Measurements from ENCODE around the gene JDP2. TPM values are rescaled to one million over a fixed set of nuclear protein-coding genes. Genes with fewer than 3 reads are reported as not detected.

JDP2 gene
- total and polyA plus RNA-seq, 7 donors = 11.0 to 73.2 (median 37.2) TPM

DNA sequence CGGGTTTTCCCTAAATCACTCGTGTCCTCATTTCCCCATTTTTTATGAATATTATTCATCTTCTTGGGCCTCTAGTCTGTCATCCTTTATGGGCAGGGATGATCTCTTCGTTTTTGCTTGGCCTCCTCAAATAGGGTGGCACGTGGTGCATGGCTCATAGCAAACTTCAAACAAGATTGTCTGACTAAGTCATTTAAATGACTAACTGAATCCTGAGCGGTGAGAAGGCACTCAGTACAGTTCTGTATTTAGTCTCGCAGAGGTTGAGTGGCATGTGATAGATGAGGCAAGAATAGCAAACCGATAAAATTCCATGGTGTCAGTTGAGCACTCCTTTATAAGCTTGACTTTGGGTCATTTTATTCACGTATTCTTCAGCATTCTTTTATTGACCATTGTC, 5.7 kb upstream of the JDP2 start:
- intact Hi-C loops (cut with DNase I) = no loop called here
- no peak for DNase-seq
- 86 to 89% (median 87%) methylated on average over 8 of the region's 8 CpGs for WGBS, 3 donors
- TF ChIP-seq, protein P1, sequence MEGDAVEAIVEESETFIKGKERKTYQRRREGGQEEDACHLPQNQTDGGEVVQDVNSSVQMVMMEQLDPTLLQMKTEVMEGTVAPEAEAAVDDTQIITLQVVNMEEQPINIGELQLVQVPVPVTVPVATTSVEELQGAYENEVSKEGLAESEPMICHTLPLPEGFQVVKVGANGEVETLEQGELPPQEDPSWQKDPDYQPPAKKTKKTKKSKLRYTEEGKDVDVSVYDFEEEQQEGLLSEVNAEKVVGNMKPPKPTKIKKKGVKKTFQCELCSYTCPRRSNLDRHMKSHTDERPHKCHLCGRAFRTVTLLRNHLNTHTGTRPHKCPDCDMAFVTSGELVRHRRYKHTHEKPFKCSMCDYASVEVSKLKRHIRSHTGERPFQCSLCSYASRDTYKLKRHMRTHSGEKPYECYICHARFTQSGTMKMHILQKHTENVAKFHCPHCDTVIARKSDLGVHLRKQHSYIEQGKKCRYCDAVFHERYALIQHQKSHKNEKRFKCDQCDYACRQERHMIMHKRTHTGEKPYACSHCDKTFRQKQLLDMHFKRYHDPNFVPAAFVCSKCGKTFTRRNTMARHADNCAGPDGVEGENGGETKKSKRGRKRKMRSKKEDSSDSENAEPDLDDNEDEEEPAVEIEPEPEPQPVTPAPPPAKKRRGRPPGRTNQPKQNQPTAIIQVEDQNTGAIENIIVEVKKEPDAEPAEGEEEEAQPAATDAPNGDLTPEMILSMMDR (IDR thresholded peaks at IDR 0.05) = no peak
- no peak overlapping the region for H3K4me3 ChIP-seq
- H3K36me3 ChIP-seq (ENCODE audit: insufficient read depth in 1 of 2, low read depth in 1 of 2) = no peaks in the 10 kb centered on the region
- no peaks in the 10 kb centered on the region for H3K27me3 ChIP-seq (ENCODE audit: insufficient read depth in 3 of 3, low read length in 2 of 3)
- peaks cover 14% of the 10 kb centered on the region for H3K4me1 ChIP-seq
- H3K9me3 ChIP-seq = no peaks in the 10 kb centered on the region
- peak in 2 of 4 donors; percentile 45 to 61 for ATAC-seq
- no peak overlapping the region for H3K27ac ChIP-seq

DNA sequence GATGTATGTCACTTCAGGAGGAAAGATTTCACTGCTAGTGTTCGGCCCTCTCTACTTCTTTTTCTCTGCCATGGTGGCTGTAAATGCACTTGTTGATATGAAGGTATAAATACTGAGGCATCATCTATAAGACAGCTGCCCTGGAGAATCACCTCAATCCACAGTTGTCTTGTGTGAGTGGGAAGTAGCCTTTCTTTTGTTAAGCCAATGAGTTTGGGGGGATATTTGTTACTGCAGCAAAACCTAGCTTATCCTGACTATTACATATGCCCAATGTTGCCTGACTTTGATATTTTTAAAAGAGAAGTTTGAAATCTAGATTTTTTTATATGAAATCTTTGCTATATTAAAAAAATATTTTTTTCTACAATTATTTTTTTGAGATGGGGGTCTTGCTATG, 3.3 kb upstream of the JDP2 start:
- WGBS, 3 donors = 93 to 100% (median 100%) methylated on average over 1 of the region's 1 CpG
- intact Hi-C loops (cut with DNase I) = no loop called here
- TF ChIP-seq, protein P1 (IDR thresholded peaks at IDR 0.05) = no peak
- ATAC-seq (no peak), DNase-seq (no peak)
- peaks cover 22% of the 10 kb centered on the region for H3K4me1 ChIP-seq
- H3K27ac ChIP-seq = no peak overlapping the region
- no peaks in the 10 kb centered on the region for H3K9me3 ChIP-seq
- H3K36me3 ChIP-seq (ENCODE audit: insufficient read depth in 1 of 2, low read depth in 1 of 2) = no peaks in the 10 kb centered on the region
- H3K4me3 ChIP-seq = no peak overlapping the region
- H3K27me3 ChIP-seq (ENCODE audit: insufficient read depth in 3 of 3, low read length in 2 of 3) = no peaks in the 10 kb centered on the region

DNA sequence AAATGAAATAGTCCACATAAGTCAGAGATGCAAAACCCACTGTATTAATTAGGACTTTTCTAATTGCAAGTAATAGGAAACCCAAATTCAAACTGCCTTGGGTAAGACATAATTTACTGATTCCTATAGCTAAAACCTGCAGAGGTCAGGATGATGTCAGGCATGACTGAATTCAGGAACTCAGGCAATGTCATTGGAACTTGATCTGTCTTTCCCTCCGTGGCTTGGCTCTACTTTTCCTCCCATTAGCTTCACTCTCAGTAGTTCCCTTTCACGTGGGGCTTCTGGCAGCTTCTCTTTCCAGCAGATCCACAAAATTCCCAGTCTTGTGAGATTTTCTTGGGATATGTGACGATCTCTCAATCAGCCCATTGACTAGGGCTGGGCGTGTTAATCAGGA, 2.4 kb upstream of the JDP2 start:
- 48 to 65% (median 48%) methylated on average over 4 of the region's 4 CpGs for WGBS, 3 donors
- Histone ChIP-seq H3K27ac (peak overlapping the region; percentile 92), H3K27me3 (ENCODE audit: insufficient read depth in 3 of 3, low read length in 2 of 3) (no peaks in the 10 kb centered on the region), H3K9me3 (no peaks in the 10 kb centered on the region), H3K36me3 (ENCODE audit: insufficient read depth in 1 of 2, low read depth in 1 of 2) (no peaks in the 10 kb centered on the region), H3K4me1 (peaks cover 32% of the 10 kb centered on the region), H3K4me3 (no peak overlapping the region)
- no peak for DNase-seq
- intact Hi-C loops (cut with DNase I) = loop anchor here (5.0 kb wide), 3 partner anchors 88 to 118 kb away; no protein-coding TSS in a partner anchor
- no peak for ATAC-seq
- TF ChIP-seq, protein P1 (IDR thresholded peaks at IDR 0.05) = no peak

- no peaks in the 10 kb centered on the region for H3K27me3 ChIP-seq (ENCODE audit: insufficient read depth in 3 of 3, low read length in 2 of 3)
- H3K27ac ChIP-seq = peak overlapping the region; percentile 92
- H3K9me3 ChIP-seq = no peaks in the 10 kb centered on the region
- 78 to 93% (median 85%) methylated on average over 10 of the region's 10 CpGs for WGBS, 3 donors
- DNase-seq (no peak), ATAC-seq (peak in 1 of 4 donors; percentile 12)
- TF ChIP-seq, protein P1 (IDR thresholded peaks at IDR 0.05) = no peak
- H3K4me3 ChIP-seq = peak overlapping the region; percentile 80
- intact Hi-C loops (cut with DNase I) = loop anchor here (2.0 to 5.0 kb wide), 4 partner anchors 80 to 119 kb away; no protein-coding TSS in a partner anchor
- peaks cover 43% of the 10 kb centered on the region for H3K4me1 ChIP-seq
- peaks cover 2% of the 10 kb centered on the region in 2 donors for H3K36me3 ChIP-seq (ENCODE audit: insufficient read depth in 1 of 2, low read depth in 1 of 2)
These were observed 1.3 kb upstream of the JDP2 start for GRCh38 chr14:75426332-75427125.
